ENCODE results near the gene CEP152. TPM values are rescaled to one million over a fixed set of nuclear protein-coding genes. Genes with fewer than 3 reads are reported as not detected.

Gene CEP152
- total RNA-seq, 1 donor from 2014 or later = 4.2 TPM

- no peak for DNase-seq (ENCODE audit: low read depth)
- no peaks in the 10 kb centered on the region for H3K4me1 ChIP-seq (ENCODE audit: insufficient read depth, low read length)
- Mint-ChIP-seq H3K27me3 (ENCODE audit: low read depth, unreplicated experiment) (no peaks in the 10 kb centered on the region), H3K27ac (ENCODE audit: unreplicated experiment) (no peak overlapping the region), H3K4me3 (ENCODE audit: unreplicated experiment) (no peak overlapping the region), H3K9me3 (ENCODE audit: unreplicated experiment) (peaks cover 15% of the 10 kb centered on the region), H3K36me3 (ENCODE audit: low read depth, unreplicated experiment) (peaks cover 16% of the 10 kb centered on the region), H3K4me1 (ENCODE audit: low read depth, unreplicated experiment) (no peaks in the 10 kb centered on the region)
- H3K4me3 ChIP-seq (ENCODE audit: insufficient read depth, low read depth, low read length) = no peak overlapping the region
- no peaks in the 10 kb centered on the region for H4K20me1 ChIP-seq (ENCODE audit: insufficient read depth, low read length)
- no peaks in the 10 kb centered on the region for H3K36me3 ChIP-seq (ENCODE audit: insufficient read depth, low read length)
- TF ChIP-seq EZH2 (IDR thresholded peaks at IDR 0.05; ENCODE audit: insufficient read depth, low read length) = no peak
- TF ChIP-seq CTCF (IDR thresholded peaks at IDR 0.05; ENCODE audit: insufficient read depth, low read depth, low read length) = no peak
- H3K79me2 ChIP-seq (ENCODE audit: insufficient read depth, low read length) = no peaks in the 10 kb centered on the region
- FAIRE-seq = no peak
- no peaks in the 10 kb centered on the region for H3K9me3 ChIP-seq (ENCODE audit: insufficient read depth, low read depth, low read length)
- no peaks in the 10 kb centered on the region for H3K27me3 ChIP-seq (ENCODE audit: insufficient read depth, low read length)
- no peak overlapping the region for H3K4me2 ChIP-seq (ENCODE audit: low read length)
- H3K27ac ChIP-seq (ENCODE audit: low read depth, low read length) = no peak overlapping the region
- no peak overlapping the region for H2AFZ ChIP-seq (ENCODE audit: low read depth, low read length)
- no peak overlapping the region for H3K9ac ChIP-seq (ENCODE audit: low read length)
These were observed 21.8 kb upstream of the CEP152 start for GRCh38 chr15:48832648-48833047.

GRCh38 chr15:48828906-48829305 is 18.0 kb upstream of the CEP152 start:
- H3K27me3 Mint-ChIP-seq (ENCODE audit: low read depth, unreplicated experiment) = no peaks in the 10 kb centered on the region
- H3K27ac ChIP-seq (ENCODE audit: low read depth, low read length) = no peak overlapping the region
- H3K79me2 ChIP-seq (ENCODE audit: insufficient read depth, low read length) = no peaks in the 10 kb centered on the region
- H3K9ac ChIP-seq (ENCODE audit: low read length) = no peak overlapping the region
- no peaks in the 10 kb centered on the region for H4K20me1 ChIP-seq (ENCODE audit: insufficient read depth, low read length)
- TF ChIP-seq EZH2 (IDR thresholded peaks at IDR 0.05; ENCODE audit: insufficient read depth, low read length) (no peak), CTCF (IDR thresholded peaks at IDR 0.05; ENCODE audit: insufficient read depth, low read depth, low read length) (no peak)
- FAIRE-seq = no peak
- peaks cover 1% of the 10 kb centered on the region for H3K4me1 Mint-ChIP-seq (ENCODE audit: low read depth, unreplicated experiment)
- H3K36me3 Mint-ChIP-seq (ENCODE audit: low read depth, unreplicated experiment) = peaks cover 16% of the 10 kb centered on the region
- no peaks in the 10 kb centered on the region for H3K27me3 ChIP-seq (ENCODE audit: insufficient read depth, low read length)
- DNase-seq (ENCODE audit: low read depth) = no peak
- no peak overlapping the region for H3K4me3 Mint-ChIP-seq (ENCODE audit: unreplicated experiment)
- H3K9me3 ChIP-seq (ENCODE audit: insufficient read depth, low read depth, low read length) = no peaks in the 10 kb centered on the region
- H3K4me2 ChIP-seq (ENCODE audit: low read length) = no peak overlapping the region
- no peak overlapping the region for H2AFZ ChIP-seq (ENCODE audit: low read depth, low read length)
- no peaks in the 10 kb centered on the region for H3K4me1 ChIP-seq (ENCODE audit: insufficient read depth, low read length)
- H3K27ac Mint-ChIP-seq (ENCODE audit: unreplicated experiment) = no peak overlapping the region
- H3K4me3 ChIP-seq (ENCODE audit: insufficient read depth, low read depth, low read length) = no peak overlapping the region
- H3K9me3 Mint-ChIP-seq (ENCODE audit: unreplicated experiment) = peaks cover 13% of the 10 kb centered on the region
- H3K36me3 ChIP-seq (ENCODE audit: insufficient read depth, low read length) = no peaks in the 10 kb centered on the region

DNA sequence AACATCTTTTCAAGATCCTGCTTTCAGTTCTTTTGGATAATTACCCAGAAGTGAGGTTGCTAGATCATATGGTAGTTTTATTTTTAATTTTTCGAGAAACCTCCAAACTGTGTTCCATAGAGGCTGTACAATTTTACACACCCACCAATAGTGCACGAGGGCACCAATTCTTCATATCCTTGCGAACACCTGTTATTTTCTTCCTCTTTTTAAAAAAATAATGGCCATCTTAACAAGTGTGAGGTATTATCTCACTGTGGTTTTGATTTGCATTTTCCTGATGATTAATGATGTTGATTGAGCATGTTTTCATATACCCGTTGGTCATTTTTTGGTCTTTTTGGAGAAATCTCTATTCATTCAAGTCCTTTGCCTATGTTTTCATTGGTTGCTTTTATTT is 17.6 kb upstream of the CEP152 start:
- Histone ChIP-seq H3K79me2 (ENCODE audit: insufficient read depth, low read length) (no peaks in the 10 kb centered on the region), H4K20me1 (ENCODE audit: insufficient read depth, low read length) (no peaks in the 10 kb centered on the region), H3K4me3 (ENCODE audit: insufficient read depth, low read depth, low read length) (no peak overlapping the region), H2AFZ (ENCODE audit: low read depth, low read length) (no peak overlapping the region), H3K36me3 (ENCODE audit: insufficient read depth, low read length) (no peaks in the 10 kb centered on the region), H3K27ac (ENCODE audit: low read depth, low read length) (no peak overlapping the region), H3K4me2 (ENCODE audit: low read length) (no peak overlapping the region), H3K27me3 (ENCODE audit: insufficient read depth, low read length) (no peaks in the 10 kb centered on the region), H3K9me3 (ENCODE audit: insufficient read depth, low read depth, low read length) (no peaks in the 10 kb centered on the region), H3K9ac (ENCODE audit: low read length) (no peak overlapping the region), H3K4me1 (ENCODE audit: insufficient read depth, low read length) (no peaks in the 10 kb centered on the region)
- Mint-ChIP-seq H3K27ac (ENCODE audit: unreplicated experiment) (no peak overlapping the region), H3K36me3 (ENCODE audit: low read depth, unreplicated experiment) (peaks cover 13% of the 10 kb centered on the region), H3K27me3 (ENCODE audit: low read depth, unreplicated experiment) (no peaks in the 10 kb centered on the region), H3K4me1 (ENCODE audit: low read depth, unreplicated experiment) (peaks cover 6% of the 10 kb centered on the region), H3K4me3 (ENCODE audit: unreplicated experiment) (no peak overlapping the region), H3K9me3 (ENCODE audit: unreplicated experiment) (peaks cover 9% of the 10 kb centered on the region)
- DNase-seq (ENCODE audit: low read depth) (no peak), FAIRE-seq (no peak)
- no peak for TF ChIP-seq EZH2 (IDR thresholded peaks at IDR 0.05; ENCODE audit: insufficient read depth, low read length)
- TF ChIP-seq CTCF (IDR thresholded peaks at IDR 0.05; ENCODE audit: insufficient read depth, low read depth, low read length) = no peak

Data from astrocyte (in vitro differentiated cells and primary cell).